HCT116 (cell line): Measurements from ENCODE around the gene ERVFRD-1. TPM values are rescaled to one million over a fixed set of nuclear protein-coding genes. Genes with fewer than 3 reads are reported as not detected.

ENCODE experiments used
- ATAC-seq: fragments of 200-7000 bp; cut with Tn5 transposase; 2 replicates; pipeline ENCODE4 v1.9.1; 2020; ENCODE audit warnings: mild to moderate bottlenecking, moderate library complexity
- BruUV-seq: library from RNA; stranded (reverse); fragments of 400-500 nt; replicated peaks from 2 replicates; lab custom pipeline; 2021; lab: Mats Ljungman, UMichigan
- CTCF ChIA-PET: fragments of 300-600 bp; sonication (Branson Sonifier 250); formaldehyde crosslinking; loops from one replicate; lab custom pipeline; 2021; ENCODE audit warnings: antibody characterized with exemption; lab: Charles Lee
- POLR2A ChIA-PET: fragments of 300-600, 350-600 bp; sonication (Branson Sonifier 250); formaldehyde crosslinking; loops from one replicate; lab custom pipeline; 2021; ENCODE audit warnings: antibody characterized with exemption; lab: Charles Lee
- RAD21 ChIA-PET, 2 experiments: fragments of 300-600 bp; sonication (Branson Sonifier 250); formaldehyde crosslinking; loops; one replicate each; lab custom pipeline; 2023; ENCODE audit warnings: low total read pairs in 2 of 2; ENCODE audit not compliant: uncharacterized antibody in 2 of 2, unreplicated experiment in 2 of 2, low non-redundant PET in 1 of 2; lab: Charles Lee
- DNase-seq: peaks from one replicate; pipeline ENCODE4 v3.0.0-alpha.2; 2010; ENCODE audit warnings: low read depth, low spot score
- H2AFZ ChIP-seq: fragments of 200-600 bp; shearing (Covaris generic), sonication (generic); 2 replicates; pipeline ENCODE4 v1.6.1; 2017; ENCODE audit warnings: low read depth, mixed run types, mixed read lengths, antibody characterized with exemption, low read length; ENCODE audit not compliant: poor library complexity, severe bottlenecking
- H3K27ac ChIP-seq: 2 replicates; pipeline ENCODE4 v1.5.1; 2012; ENCODE audit warnings: low read depth, low read length
- H3K27me3 ChIP-seq: fragments of 200-600 bp; sonication (generic); 2 replicates; pipeline ENCODE4 v1.6.1; 2016; ENCODE audit warnings: mixed run types, low read length, mixed read lengths; ENCODE audit not compliant: insufficient read depth
- H3K36me3 ChIP-seq, 2 experiments: fragments of 200-500 bp in 1 of 2; fragments of 200-600 bp in 1 of 2; sonication (Bioruptor generic) in 1 of 2; sonication (generic) in 1 of 2; 2 replicates each; pipeline versions ENCODE4 v1.5.1 to v1.6.1; 2014 to 2016; ENCODE audit warnings: low read length in 2 of 2, inconsistent platforms in 1 of 2, mixed read lengths in 1 of 2, mixed run types in 1 of 2; ENCODE audit not compliant: insufficient read depth in 2 of 2, control insufficient read depth in 1 of 2
- H3K4me1 ChIP-seq, 2 experiments: fragments of 200-600 bp in 1 of 2; sonication (generic) in 1 of 2; 2 replicates each; pipeline versions ENCODE4 v1.5.1 to v1.6.1; 2012 to 2017; ENCODE audit warnings: low read length in 2 of 2, inconsistent platforms in 1 of 2, mild to moderate bottlenecking in 1 of 2, mixed read lengths in 1 of 2, mixed run types in 1 of 2, moderate library complexity in 1 of 2; ENCODE audit not compliant: insufficient read depth in 2 of 2, control insufficient read depth in 1 of 2
- H3K4me2 ChIP-seq: fragments of 200-600 bp; sonication (generic); 2 replicates; pipeline ENCODE4 v1.6.1; 2017; ENCODE audit warnings: mixed run types, low read length, mixed read lengths
- H3K4me3 ChIP-seq, 2 experiments: fragments of 200-600 bp in 1 of 2; sonication (generic) in 1 of 2; replicated peaks in 1 of 2; 2 replicates each; pipeline ENCODE4 v1.5.1; 2011 to 2016; ENCODE audit warnings: low read length in 2 of 2, control low read depth in 1 of 2, low read depth in 1 of 2, mild to moderate bottlenecking in 1 of 2, mixed read lengths in 1 of 2, mixed run types in 1 of 2
- H3K79me2 ChIP-seq: fragments of 200-600 bp; sonication (generic); 2 replicates; pipeline ENCODE4 v1.6.1; 2017; ENCODE audit warnings: mild to moderate bottlenecking, mixed run types, low read length, moderate library complexity, mixed read lengths; ENCODE audit not compliant: insufficient read depth
- H3K9ac ChIP-seq: fragments of 200-600 bp; sonication (generic); 2 replicates; pipeline ENCODE4 v1.6.1; 2016; ENCODE audit warnings: low read length, mixed read lengths
- H3K9me2 ChIP-seq: fragments of 200-600 bp; sonication (generic), shearing (Covaris generic); 2 replicates; pipeline ENCODE4 v1.6.1; 2017; ENCODE audit warnings: mixed run types, mild to moderate bottlenecking, moderate library complexity; ENCODE audit not compliant: insufficient read depth
- H3K9me3 ChIP-seq, 2 experiments: fragments of 200-500 bp in 1 of 2; fragments of 200-600 bp in 1 of 2; sonication (Bioruptor generic) in 1 of 2; sonication (generic) in 1 of 2; 2 replicates each; pipeline ENCODE4 v1.6.1; 2014 to 2017; ENCODE audit warnings: low read length in 2 of 2, mixed read lengths in 2 of 2, inconsistent platforms in 1 of 2, low read depth in 1 of 2, mild to moderate bottlenecking in 1 of 2, mixed run types in 1 of 2, moderate library complexity in 1 of 2; ENCODE audit not compliant: control insufficient read depth in 1 of 2, insufficient read depth in 1 of 2
- H4K20me1 ChIP-seq: fragments of 200-600 bp; sonication (generic), shearing (Covaris generic); 2 replicates; pipeline ENCODE4 v1.6.1; 2017; ENCODE audit warnings: mixed run types, mild to moderate bottlenecking, moderate library complexity; ENCODE audit not compliant: insufficient read depth
- ATF3 ChIP-seq: IDR thresholded peaks from 2 replicates; pipeline ENCODE4 v1.6.1; 2012
- CBX3 ChIP-seq: IDR thresholded peaks from 2 replicates; pipeline ENCODE4 v1.6.1; 2012; ENCODE audit warnings: low read depth
- CEBPB ChIP-seq: IDR thresholded peaks from 2 replicates; pipeline ENCODE4 v1.6.1; 2012; ENCODE audit warnings: low read depth
- ELF1 ChIP-seq: IDR thresholded peaks from 2 replicates; pipeline ENCODE4 v1.6.1; 2012; ENCODE audit warnings: low read depth, borderline replicate concordance
- EZH2 ChIP-seq: fragments of 200-600 bp; sonication (generic); IDR thresholded peaks from 2 replicates; pipeline ENCODE4 v1.6.1; 2017; ENCODE audit warnings: antibody characterized with exemption, mixed run types
- FOSL1 ChIP-seq: IDR thresholded peaks from 2 replicates; pipeline ENCODE4 v1.6.1; 2012; ENCODE audit warnings: low read depth
- JUND ChIP-seq: IDR thresholded peaks from 2 replicates; pipeline ENCODE4 v1.6.1; 2012
- MAX ChIP-seq: IDR thresholded peaks from 2 replicates; pipeline ENCODE4 v1.6.1; 2012
- POLR2A ChIP-seq: IDR thresholded peaks from 2 replicates; pipeline ENCODE4 v1.7.0; 2011; ENCODE audit warnings: borderline replicate concordance; ENCODE audit not compliant: insufficient read depth, insufficient read length; ENCODE audit errors: extremely low read depth
- POLR2AphosphoS5 ChIP-seq: IDR thresholded peaks from 2 replicates; pipeline ENCODE4 v1.6.1; 2011; ENCODE audit warnings: mild to moderate bottlenecking, low read depth, low read length, moderate library complexity
- RAD21 ChIP-seq: IDR thresholded peaks from 2 replicates; pipeline ENCODE4 v1.6.1; 2012; ENCODE audit warnings: low read depth, mild to moderate bottlenecking
- SIN3A ChIP-seq: IDR thresholded peaks from 2 replicates; pipeline ENCODE4 v1.6.1; 2012; ENCODE audit warnings: low read depth
- SP1 ChIP-seq: IDR thresholded peaks from 2 replicates; pipeline ENCODE4 v1.6.1; 2012; ENCODE audit warnings: low read depth
- SRF ChIP-seq: IDR thresholded peaks from 2 replicates; pipeline ENCODE4 v1.6.1; 2012; ENCODE audit warnings: low read depth
- TCF7L2 ChIP-seq: IDR thresholded peaks from 2 replicates; pipeline ENCODE4 v1.7.0; 2011; ENCODE audit warnings: borderline replicate concordance, inconsistent platforms; ENCODE audit not compliant: insufficient read depth, insufficient read length; ENCODE audit errors: extremely low read depth
- ZFX ChIP-seq: fragments of 450-650 bp; IDR thresholded peaks from 2 replicates; pipeline ENCODE4 v1.6.1; 2017
- ZNF274 ChIP-seq: fragments of 200-500 bp; sonication (Bioruptor generic); IDR thresholded peaks from 2 replicates; pipeline ENCODE4 v1.6.1; 2014; ENCODE audit warnings: mild to moderate bottlenecking, low read depth, low read length, inconsistent platforms
- intact Hi-C: fragments of 100-400 bp; cut with micrococcal nuclease; formaldehyde crosslinking; loops from 2 replicates; pipeline ENCODE4 v1.10.0; 2022
- total RNA-seq: library from RNA; stranded (reverse); gene quantifications from one replicate; pipeline ENCODE4 v1.2.1, GENCODE V29; 2021; ENCODE audit not compliant: unreplicated experiment
- TF ChIP-seq, protein P1 (sequence below), 3 experiments: fragments of 200-600 bp in 1 of 3; sonication (generic) in 1 of 3; IDR thresholded peaks in 2 of 3; conservative IDR thresholded peaks in 1 of 3; 2 replicates each; pipeline ENCODE4 v1.5.1; 2012 to 2017; ENCODE audit warnings: low read depth in 2 of 3, low read length in 2 of 3, antibody characterized with exemption in 1 of 3, borderline replicate concordance in 1 of 3, control low read depth in 1 of 3, mild to moderate bottlenecking in 1 of 3, mixed read lengths in 1 of 3, mixed run types in 1 of 3, moderate library complexity in 1 of 3; ENCODE audit not compliant: insufficient read depth in 1 of 3
- TF ChIP-seq, protein P2 (sequence below): IDR thresholded peaks from 2 replicates; pipeline ENCODE4 v1.6.1; 2011; ENCODE audit warnings: mild to moderate bottlenecking, low read length, moderate library complexity; ENCODE audit not compliant: insufficient replicate concordance; ENCODE audit errors: extremely low read depth

Gene ERVFRD-1
- total RNA-seq, 1 experiment from 2014 or later = not detected

DNA sequence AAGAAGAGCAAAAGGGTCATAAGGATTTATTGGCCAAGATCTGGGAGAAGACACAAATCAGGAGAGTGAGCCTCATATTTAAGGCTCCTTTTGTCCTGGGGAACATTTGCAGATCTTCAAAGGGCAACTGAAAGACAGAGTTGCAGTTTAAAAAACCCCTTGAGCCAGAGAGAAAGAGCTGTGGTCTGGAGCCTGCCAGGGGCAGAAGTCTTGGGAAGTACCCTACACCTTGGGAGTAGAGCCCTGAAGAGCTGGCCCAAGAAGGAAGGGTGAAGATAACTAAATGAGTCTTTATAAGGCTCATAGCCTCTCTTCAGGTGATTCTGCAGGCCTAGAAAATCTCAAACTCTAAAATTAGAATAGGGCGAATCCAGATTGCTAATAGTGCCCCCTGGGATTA, 40.0 kb upstream of the ERVFRD-1 start:
- Histone ChIP-seq H3K79me2 (no peaks in the 10 kb centered on the region), H4K20me1 (no peaks in the 10 kb centered on the region), H2AFZ (no peak overlapping the region), H3K4me3 (no peak overlapping the region), H3K27me3 (no peaks in the 10 kb centered on the region), H3K4me2 (no peak overlapping the region), H3K36me3 (no peaks in the 10 kb centered on the region), H3K4me1 (no peaks in the 10 kb centered on the region), H3K9me2 (no peaks in the 10 kb centered on the region), H3K27ac (no peak overlapping the region), H3K9me3 (no peaks in the 10 kb centered on the region), H3K9ac (no peak overlapping the region)
- POLR2A ChIA-PET = no interaction called here
- BruUV-seq = no TSS peak
- TF ChIP-seq FOSL1 = no peak
- no peak for TF ChIP-seq TCF7L2
- no peak for TF ChIP-seq SIN3A
- no peak for TF ChIP-seq ZFX
- TF ChIP-seq SRF = no peak
- TF ChIP-seq CBX3 = no peak
- TF ChIP-seq ELF1 = no peak
- TF ChIP-seq MAX = no peak
- TF ChIP-seq POLR2AphosphoS5 = no peak
- TF ChIP-seq ATF3 = no peak
- TF ChIP-seq, protein P1, sequence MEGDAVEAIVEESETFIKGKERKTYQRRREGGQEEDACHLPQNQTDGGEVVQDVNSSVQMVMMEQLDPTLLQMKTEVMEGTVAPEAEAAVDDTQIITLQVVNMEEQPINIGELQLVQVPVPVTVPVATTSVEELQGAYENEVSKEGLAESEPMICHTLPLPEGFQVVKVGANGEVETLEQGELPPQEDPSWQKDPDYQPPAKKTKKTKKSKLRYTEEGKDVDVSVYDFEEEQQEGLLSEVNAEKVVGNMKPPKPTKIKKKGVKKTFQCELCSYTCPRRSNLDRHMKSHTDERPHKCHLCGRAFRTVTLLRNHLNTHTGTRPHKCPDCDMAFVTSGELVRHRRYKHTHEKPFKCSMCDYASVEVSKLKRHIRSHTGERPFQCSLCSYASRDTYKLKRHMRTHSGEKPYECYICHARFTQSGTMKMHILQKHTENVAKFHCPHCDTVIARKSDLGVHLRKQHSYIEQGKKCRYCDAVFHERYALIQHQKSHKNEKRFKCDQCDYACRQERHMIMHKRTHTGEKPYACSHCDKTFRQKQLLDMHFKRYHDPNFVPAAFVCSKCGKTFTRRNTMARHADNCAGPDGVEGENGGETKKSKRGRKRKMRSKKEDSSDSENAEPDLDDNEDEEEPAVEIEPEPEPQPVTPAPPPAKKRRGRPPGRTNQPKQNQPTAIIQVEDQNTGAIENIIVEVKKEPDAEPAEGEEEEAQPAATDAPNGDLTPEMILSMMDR (IDR thresholded peaks at IDR 0.05 in 2 of 3, conservative IDR thresholded peaks at IDR 0.05 in 1 of 3; ENCODE audit: borderline replicate concordance in 1 of 3, insufficient read depth in 1 of 3, low read depth in 2 of 3, low read length in 2 of 3) = no peak
- TF ChIP-seq ZNF274 = no peak
- TF ChIP-seq POLR2A = no peak
- no peak for TF ChIP-seq JUND
- no peak for TF ChIP-seq SP1
- no peak for TF ChIP-seq CEBPB
- TF ChIP-seq, protein P2, sequence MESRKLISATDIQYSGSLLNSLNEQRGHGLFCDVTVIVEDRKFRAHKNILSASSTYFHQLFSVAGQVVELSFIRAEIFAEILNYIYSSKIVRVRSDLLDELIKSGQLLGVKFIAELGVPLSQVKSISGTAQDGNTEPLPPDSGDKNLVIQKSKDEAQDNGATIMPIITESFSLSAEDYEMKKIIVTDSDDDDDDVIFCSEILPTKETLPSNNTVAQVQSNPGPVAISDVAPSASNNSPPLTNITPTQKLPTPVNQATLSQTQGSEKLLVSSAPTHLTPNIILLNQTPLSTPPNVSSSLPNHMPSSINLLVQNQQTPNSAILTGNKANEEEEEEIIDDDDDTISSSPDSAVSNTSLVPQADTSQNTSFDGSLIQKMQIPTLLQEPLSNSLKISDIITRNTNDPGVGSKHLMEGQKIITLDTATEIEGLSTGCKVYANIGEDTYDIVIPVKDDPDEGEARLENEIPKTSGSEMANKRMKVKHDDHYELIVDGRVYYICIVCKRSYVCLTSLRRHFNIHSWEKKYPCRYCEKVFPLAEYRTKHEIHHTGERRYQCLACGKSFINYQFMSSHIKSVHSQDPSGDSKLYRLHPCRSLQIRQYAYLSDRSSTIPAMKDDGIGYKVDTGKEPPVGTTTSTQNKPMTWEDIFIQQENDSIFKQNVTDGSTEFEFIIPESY = no peak
- TF ChIP-seq RAD21 = no peak
- no peak for TF ChIP-seq EZH2
- ATAC-seq (no peak), DNase-seq (no peak)
- intact Hi-C loops = no loop called here
- RAD21 ChIA-PET = no interaction called here
- CTCF ChIA-PET = no interaction called here
